HL-60 (cell line): ENCODE results near the gene PHLPP1.

ENCODE experiments used
- GABPA ChIP-seq: IDR thresholded peaks from 2 replicates; pipeline ENCODE4 v1.6.1; 2012; ENCODE audit warnings: low read depth
- POLR2AphosphoS5 ChIP-seq: IDR thresholded peaks from 2 replicates; pipeline ENCODE4 v1.6.1; 2012; ENCODE audit warnings: low read depth
- SPI1 ChIP-seq: IDR thresholded peaks from 2 replicates; pipeline ENCODE4 v1.6.1; 2012; ENCODE audit warnings: low read depth, mild to moderate bottlenecking, borderline replicate concordance
- TF ChIP-seq, protein P1 (sequence below): IDR thresholded peaks from one replicate; pipeline ENCODE4 v1.5.1; 2011; ENCODE audit warnings: low read length, control low read depth, inconsistent platforms; ENCODE audit not compliant: insufficient read depth
- TF ChIP-seq, protein P2 (sequence below): IDR thresholded peaks from 2 replicates; pipeline ENCODE4 v1.6.1; 2012; ENCODE audit warnings: low read depth; ENCODE audit not compliant: insufficient replicate concordance

DNA sequence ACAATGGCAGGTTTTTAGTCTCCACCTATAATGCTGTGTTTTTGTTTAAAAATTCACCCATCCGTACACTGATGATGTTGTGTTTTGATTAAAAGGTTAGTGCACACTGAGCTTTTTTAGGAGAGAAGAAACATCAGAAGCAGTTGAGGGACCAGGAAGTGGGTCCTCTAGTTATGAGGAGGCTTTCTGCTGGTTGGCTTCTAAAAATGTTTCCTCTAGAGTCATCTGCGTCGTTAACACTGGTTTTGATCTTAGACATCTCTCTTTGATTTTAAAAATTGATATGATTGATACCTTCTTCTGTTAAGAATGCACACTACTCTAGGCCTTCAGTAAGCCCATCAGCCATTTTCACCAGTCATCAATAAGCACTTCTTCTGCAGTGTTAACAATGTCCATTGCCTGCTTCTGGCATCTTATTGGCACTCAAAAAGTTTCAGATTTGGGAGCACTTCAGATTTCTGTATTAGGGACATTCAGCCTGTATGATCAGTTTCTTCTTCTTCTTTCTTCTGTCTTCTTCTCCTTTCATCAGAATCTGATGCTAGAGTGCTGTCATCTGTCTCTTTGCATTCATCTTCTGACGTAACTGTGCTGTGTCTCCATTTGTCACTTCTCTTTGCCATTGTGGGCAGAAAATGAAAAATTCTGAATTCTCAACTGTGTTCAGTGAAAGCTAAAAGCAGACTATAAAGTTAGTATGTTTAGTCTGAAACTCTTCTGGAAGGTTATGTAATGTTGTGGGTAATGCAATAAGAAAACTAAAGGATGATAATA is 56.3 kb downstream of the PHLPP1 start:
- TF ChIP-seq, protein P1, sequence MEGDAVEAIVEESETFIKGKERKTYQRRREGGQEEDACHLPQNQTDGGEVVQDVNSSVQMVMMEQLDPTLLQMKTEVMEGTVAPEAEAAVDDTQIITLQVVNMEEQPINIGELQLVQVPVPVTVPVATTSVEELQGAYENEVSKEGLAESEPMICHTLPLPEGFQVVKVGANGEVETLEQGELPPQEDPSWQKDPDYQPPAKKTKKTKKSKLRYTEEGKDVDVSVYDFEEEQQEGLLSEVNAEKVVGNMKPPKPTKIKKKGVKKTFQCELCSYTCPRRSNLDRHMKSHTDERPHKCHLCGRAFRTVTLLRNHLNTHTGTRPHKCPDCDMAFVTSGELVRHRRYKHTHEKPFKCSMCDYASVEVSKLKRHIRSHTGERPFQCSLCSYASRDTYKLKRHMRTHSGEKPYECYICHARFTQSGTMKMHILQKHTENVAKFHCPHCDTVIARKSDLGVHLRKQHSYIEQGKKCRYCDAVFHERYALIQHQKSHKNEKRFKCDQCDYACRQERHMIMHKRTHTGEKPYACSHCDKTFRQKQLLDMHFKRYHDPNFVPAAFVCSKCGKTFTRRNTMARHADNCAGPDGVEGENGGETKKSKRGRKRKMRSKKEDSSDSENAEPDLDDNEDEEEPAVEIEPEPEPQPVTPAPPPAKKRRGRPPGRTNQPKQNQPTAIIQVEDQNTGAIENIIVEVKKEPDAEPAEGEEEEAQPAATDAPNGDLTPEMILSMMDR, result no peak
- no peak for TF ChIP-seq SPI1
- no peak for TF ChIP-seq GABPA
- TF ChIP-seq, protein P2, sequence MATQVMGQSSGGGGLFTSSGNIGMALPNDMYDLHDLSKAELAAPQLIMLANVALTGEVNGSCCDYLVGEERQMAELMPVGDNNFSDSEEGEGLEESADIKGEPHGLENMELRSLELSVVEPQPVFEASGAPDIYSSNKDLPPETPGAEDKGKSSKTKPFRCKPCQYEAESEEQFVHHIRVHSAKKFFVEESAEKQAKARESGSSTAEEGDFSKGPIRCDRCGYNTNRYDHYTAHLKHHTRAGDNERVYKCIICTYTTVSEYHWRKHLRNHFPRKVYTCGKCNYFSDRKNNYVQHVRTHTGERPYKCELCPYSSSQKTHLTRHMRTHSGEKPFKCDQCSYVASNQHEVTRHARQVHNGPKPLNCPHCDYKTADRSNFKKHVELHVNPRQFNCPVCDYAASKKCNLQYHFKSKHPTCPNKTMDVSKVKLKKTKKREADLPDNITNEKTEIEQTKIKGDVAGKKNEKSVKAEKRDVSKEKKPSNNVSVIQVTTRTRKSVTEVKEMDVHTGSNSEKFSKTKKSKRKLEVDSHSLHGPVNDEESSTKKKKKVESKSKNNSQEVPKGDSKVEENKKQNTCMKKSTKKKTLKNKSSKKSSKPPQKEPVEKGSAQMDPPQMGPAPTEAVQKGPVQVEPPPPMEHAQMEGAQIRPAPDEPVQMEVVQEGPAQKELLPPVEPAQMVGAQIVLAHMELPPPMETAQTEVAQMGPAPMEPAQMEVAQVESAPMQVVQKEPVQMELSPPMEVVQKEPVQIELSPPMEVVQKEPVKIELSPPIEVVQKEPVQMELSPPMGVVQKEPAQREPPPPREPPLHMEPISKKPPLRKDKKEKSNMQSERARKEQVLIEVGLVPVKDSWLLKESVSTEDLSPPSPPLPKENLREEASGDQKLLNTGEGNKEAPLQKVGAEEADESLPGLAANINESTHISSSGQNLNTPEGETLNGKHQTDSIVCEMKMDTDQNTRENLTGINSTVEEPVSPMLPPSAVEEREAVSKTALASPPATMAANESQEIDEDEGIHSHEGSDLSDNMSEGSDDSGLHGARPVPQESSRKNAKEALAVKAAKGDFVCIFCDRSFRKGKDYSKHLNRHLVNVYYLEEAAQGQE, result no peak
- no peak for TF ChIP-seq POLR2AphosphoS5
